Measurements from ENCODE around the gene PPP1R14B.

PPP1R14B gene

GRCh38 chr11:64246871-64247728 lies at the start of gene PPP1R14B:
Gene PPP1R14B, minus strand, starts transcription at chr11:64246943. Its CDS starts 270 bp downstream, at chr11:64246673.
- DNase-seq = peak; percentile 92

GRCh38 chr11:64296236-64296635 lies 49.5 kb upstream of the PPP1R14B start:
- DNase-seq = no peak

- no peak for DNase-seq
Observed at GRCh38 chr11:64295760-64296159, 49.0 kb upstream of the PPP1R14B start.

DNA sequence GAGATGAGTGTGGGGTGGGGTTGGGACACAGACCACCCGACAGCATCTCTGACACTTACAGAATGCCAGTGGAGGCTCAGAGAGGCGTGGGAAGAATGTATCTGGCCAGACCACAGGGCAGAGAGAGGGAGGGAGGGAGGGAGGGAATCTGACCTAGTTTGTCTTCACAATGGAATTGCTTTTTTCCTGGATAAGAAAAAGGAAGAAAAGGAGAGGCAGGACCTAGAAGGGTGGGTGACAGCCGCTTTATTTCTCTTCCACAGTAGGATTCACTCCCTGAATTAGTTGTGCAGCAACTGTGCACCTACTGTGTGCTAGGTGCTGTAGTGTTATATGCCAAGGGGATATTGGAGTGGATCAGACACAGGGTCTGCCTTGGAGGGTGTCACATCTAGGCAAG lies 48.0 kb upstream of the PPP1R14B start:
- DNase-seq = no peak

GRCh38 chr11:64292460-64293254 lies 45.9 kb upstream of the PPP1R14B start:
- DNase-seq = no peak

DNA sequence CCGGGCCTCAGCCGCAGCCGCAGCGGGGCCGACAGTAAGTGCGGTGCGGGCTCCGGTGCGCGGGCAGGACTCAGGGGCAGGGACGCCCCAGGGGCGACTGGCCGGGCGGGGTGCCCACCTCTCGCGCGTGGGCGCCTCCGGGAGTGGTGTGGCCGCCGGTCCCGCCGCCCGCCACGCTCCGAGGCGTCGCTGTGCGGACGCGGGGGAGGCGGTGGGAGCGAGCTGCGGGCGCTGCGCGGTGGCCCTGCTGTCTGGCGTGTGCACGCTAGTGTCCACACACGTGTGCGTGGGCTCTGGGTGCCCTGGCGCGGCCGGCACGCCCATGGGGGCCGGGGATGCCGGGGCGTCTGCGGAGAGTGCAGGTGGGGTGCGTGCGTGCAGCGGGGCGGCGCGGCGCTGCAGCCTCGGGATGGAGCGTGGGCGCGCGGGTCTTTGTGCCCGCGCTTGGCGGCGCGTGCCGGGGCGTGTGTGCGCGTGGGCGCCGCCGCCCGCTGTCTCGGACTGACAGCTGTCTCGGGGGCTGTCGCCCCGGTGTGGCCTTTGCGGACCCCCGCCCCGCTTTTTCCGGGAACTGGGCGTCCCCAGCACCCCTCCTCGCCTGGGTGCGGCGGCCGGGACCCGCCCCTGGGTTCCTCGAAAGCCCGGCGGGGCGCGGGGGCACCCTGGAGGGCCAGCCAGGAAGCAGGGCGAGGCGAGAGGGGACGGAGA lies 45.2 kb upstream of the PPP1R14B start:
- no peak for DNase-seq

- DNase-seq = no peak
Observed at GRCh38 chr11:64291262-64291751, 44.6 kb upstream of the PPP1R14B start, which contains the start of gene KCNK4. Gene KCNK4, plus strand, starts transcription at chr11:64291302. Its CDS starts 1,717 bp downstream, at chr11:64293019.

- no peak for DNase-seq
Observed at GRCh38 chr11:64290352-64291261, 43.9 kb upstream of the PPP1R14B start.

DNA sequence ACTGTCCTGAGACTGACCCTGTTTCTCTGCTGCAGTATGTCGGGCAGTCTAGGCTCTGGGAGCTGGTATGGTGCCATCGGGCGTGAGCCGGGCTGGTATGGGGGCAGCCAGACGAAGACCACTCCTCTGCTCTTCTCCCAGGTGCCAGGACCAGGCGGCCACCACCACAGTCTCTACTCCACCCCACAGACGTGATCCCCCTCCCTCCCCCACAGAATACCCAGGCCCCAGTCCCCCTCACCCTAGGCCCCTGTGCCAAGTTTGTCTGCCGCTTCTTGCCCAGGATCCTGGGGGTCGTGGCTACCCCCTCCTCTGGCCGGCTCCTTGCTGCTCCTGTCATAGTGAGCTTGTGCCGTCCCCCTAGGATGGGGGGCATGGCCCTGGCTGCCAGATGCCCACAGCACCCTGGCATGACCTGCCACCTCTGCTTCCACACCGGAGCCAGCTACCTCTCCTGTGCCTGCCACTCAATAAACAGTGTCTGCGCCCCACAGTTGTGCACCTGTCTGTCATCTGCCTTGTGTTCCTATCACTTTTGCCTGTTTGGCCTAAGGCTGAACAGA lies 42.3 kb upstream of the PPP1R14B start:
- no peak for DNase-seq

- DNase-seq = no peak
Observed at GRCh38 chr11:64288353-64288750, 41.6 kb upstream of the PPP1R14B start.

DNA sequence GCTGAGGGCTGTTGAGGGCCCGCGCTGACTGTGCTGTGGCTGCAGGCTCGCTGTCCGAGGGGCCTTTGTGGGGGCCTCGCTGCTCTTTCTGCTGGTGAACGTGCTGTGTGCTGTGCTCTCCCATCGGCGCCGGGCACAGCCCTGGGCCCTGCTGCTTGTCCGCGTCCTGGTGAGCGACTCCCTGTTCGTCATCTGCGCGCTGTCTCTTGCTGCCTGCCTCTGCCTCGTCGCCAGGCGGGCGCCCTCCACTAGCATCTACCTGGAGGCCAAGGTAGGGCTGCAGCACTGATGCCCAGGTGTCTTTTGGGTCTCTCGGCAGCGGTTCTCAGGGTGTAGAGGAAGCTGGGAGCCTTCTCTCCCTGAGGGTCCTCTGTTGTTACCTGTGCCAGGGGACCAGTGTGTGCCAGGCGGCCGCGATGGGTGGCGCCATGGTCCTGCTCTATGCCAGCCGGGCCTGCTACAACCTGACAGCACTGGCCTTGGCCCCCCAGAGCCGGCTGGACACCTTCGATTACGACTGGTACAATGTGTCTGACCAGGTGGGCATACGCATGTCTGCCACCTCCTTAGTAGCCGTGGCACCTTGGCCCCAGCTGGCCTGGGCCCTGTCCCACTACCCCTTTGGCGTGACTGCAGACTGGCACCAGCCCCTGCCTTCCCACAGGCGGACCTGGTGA lies 41.1 kb upstream of the PPP1R14B start:
- no peak for DNase-seq

- no peak for DNase-seq
Observed at GRCh38 chr11:64286801-64287159, 40.0 kb upstream of the PPP1R14B start.

- peak; percentile 13 for DNase-seq
Observed at GRCh38 chr11:64285885-64286800, 39.4 kb upstream of the PPP1R14B start.

DNA sequence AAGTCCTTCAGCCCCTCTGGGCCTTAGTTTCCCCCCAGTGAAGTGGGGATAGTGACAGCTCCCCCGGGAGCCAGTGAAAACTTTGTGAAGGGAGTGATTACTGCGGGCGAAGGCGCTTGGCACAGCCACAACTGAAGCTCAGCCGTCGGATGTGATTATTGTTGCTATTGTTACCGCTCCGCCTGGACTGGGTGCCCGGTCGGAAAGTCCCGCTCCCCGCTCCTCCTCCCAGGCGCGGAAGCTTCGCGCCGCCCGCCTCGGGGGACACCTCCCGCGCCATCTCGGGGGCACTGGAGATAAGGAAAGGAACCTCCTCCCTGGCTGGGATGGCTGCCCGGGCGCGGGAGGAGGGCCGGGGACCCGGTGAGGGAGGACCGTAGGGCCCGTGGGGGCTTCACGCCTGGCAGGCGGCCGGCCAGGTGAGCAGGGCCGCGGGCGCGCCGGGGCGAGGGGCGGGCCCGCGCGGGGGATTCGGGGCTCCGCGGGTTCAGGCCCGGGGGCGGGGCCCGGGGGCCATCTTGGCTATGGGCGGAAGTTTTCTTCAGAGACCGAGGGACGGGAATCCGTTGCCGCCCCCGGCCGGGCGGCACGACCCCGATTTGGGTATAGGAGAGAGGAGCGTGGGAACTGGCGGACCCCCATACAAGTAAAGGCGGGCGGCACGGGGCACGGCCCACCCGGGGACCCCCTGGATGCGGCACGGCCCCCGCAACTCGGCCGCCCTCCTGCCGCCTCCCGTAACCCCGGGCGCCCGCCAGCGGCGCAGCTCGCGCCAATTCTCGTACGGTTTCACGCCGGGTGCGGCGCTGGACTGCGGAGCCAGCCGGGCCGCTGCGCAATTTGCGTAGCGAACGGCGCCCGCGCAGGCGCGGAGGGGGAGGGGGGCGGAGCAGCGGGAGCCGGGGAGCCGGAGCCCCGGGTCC lies 38.5 kb upstream of the PPP1R14B start, which contains the start of gene GPR137:
Gene GPR137 (plus strand): TSS at position 887 of the 923 bp plus-strand sequence. CDS start 677 bp downstream, outside the sequence.
- DNase-seq = peak; percentile 90

DNA sequence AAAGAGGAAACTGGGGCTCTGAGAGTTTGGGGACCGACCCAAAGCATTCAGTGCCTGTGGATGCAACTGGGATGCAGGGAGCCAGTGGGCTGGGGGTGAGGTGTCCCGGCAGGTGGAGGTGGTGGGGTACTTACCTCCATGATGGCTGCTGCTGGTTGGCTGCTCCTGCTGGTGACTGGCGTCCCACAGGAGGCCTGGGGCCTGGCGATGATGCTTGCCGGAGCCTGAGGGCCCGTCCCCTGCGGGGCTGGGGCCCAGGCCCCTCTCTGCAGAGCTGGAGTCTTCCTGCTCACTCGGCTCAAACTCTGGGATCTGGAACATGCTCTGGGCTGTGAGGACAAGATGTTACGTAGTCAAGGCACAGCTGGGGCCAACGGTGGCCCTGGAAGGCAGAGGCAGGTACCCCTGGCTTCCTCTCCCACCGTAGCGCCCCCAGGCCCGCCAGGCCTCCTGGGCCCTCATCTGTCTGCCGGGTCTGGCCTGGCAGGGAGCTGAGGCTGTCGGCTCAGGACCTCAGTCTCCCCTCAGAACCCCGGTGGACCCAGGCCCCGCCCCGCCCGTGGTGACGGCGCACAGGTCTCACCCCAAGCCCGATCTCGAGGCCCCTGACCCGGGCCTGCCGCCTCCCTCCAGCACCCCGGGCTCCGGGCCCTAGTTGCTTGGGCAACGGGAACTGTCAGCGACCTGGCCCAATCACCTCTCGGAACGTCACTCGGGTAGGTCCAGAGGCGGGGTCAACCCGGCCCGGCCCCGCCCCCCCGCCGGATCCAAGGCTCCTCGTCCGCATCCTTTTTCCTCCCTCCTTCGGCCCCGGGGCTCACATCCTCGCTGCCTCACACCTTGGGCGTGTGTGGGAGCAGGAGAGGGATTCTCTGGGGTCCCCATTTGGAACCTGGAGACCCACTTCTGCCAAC lies 37.6 kb upstream of the PPP1R14B start, which contains the start of gene BAD:
Gene BAD (minus strand): TSS at position 618 of the 914 bp plus-strand sequence. CDS start 297 bp downstream, at position 321.
- peak; percentile 97 for DNase-seq

DNA sequence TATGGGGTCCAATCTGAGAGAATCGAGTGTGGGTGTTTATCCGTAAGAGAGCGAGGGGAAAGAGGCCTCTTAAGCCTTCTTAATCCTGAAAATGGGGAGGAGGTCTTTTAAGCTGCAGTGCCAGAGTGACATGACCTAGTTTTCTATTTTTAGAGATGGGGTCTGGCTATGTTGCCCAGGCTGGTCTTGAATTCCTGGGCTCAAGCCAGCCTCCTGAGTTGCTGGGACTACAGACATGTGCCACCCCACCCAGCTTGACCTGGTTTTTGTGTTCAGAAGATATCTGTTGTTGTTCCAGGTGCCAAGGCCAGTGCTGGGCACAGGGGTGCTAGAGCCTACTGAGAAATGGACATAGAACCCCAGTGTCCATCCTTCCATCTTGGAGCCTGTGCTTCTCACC lies 36.3 kb upstream of the PPP1R14B start:
- no peak for DNase-seq
